Body of pancreas (tissue), 4 donors: ENCODE data around the gene RIPK1.

Experiments
- CTCF ChIP-seq, 7 experiments: fragments of 450-650 bp in 4 of 7; fragments of 200-600 bp in 3 of 7; sonication (generic) in 3 of 7; IDR thresholded peaks; one replicate each; pipeline ENCODE4 v1.5.1; 2016 to 2019; ENCODE audit warnings: antibody characterized with exemption in 7 of 7
- POLR2A ChIP-seq, 3 donors: fragments of 450-650 bp; IDR thresholded peaks; one replicate each; pipeline ENCODE4 v1.6.1; 2016; ENCODE audit warnings: antibody characterized with exemption in 3 of 3, mild to moderate bottlenecking in 2 of 3

GRCh38 chr6:3041606-3042005, 26.7 kb upstream of the RIPK1 start:
- TF ChIP-seq CTCF (IDR thresholded peaks at IDR 0.05): no peak
- TF ChIP-seq POLR2A (IDR thresholded peaks at IDR 0.05): no peak
